ENCODE results near the gene MTR. TPM values are rescaled to one million over a fixed set of nuclear protein-coding genes. Genes with fewer than 3 reads are reported as not detected.

MTR gene
- total RNA-seq, 1 experiment from 2014 or later: 24.6 TPM

DNA sequence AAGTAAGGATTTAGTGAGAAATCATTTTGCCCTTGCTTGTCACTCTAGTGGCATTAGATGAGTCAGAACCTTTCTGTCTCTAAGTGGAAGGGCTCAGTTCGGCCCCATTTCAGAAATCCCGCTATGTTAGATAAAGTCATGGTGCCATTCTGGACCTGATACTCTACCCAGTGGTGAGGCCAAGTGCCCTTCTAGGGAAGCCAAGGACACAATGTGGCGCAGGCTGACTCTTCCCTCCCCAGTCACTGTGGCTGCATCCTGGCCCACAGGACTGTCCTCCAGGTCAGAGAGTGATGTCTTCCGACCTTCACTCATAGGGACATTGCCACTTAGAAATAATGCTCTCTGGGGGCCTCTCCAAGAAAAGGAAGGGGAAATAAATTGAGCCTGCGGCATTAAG is 48.3 kb upstream of the MTR start:
- no peaks in the 10 kb centered on the region for H3K27me3 ChIP-seq (ENCODE audit: insufficient read depth, low read length)
- H3K79me2 ChIP-seq (ENCODE audit: insufficient read depth, low read length): no peaks in the 10 kb centered on the region

More for the DNA sequence above, 48.3 kb upstream of the MTR start:
- H3K9ac ChIP-seq (ENCODE audit: low read length): no peak overlapping the region
- no peak overlapping the region for H3K4me2 ChIP-seq (ENCODE audit: low read length)
- POLR2A ChIA-PET: no interaction called here
- CTCF ChIA-PET: no interaction called here
- RAD21 ChIA-PET (ENCODE audit: low non-redundant PET in 1 of 2, low total read pairs in 2 of 2, uncharacterized antibody in 2 of 2, unreplicated experiment in 2 of 2): no interaction called here
- no peaks in the 10 kb centered on the region for H3K36me3 ChIP-seq (ENCODE audit: control insufficient read depth in 1 of 2, insufficient read depth in 2 of 2, low read length in 2 of 2)
- TF ChIP-seq RAD21 (IDR thresholded peaks at IDR 0.05; ENCODE audit: low read depth): no peak
- no peak for TF ChIP-seq ELF1 (IDR thresholded peaks at IDR 0.05; ENCODE audit: borderline replicate concordance, low read depth)
- TF ChIP-seq POLR2A (IDR thresholded peaks at IDR 0.05; ENCODE audit: borderline replicate concordance, extremely low read depth, insufficient read depth, insufficient read length): no peak
- TF ChIP-seq CBX3 (IDR thresholded peaks at IDR 0.05; ENCODE audit: low read depth): no peak
- TF ChIP-seq, protein P1, sequence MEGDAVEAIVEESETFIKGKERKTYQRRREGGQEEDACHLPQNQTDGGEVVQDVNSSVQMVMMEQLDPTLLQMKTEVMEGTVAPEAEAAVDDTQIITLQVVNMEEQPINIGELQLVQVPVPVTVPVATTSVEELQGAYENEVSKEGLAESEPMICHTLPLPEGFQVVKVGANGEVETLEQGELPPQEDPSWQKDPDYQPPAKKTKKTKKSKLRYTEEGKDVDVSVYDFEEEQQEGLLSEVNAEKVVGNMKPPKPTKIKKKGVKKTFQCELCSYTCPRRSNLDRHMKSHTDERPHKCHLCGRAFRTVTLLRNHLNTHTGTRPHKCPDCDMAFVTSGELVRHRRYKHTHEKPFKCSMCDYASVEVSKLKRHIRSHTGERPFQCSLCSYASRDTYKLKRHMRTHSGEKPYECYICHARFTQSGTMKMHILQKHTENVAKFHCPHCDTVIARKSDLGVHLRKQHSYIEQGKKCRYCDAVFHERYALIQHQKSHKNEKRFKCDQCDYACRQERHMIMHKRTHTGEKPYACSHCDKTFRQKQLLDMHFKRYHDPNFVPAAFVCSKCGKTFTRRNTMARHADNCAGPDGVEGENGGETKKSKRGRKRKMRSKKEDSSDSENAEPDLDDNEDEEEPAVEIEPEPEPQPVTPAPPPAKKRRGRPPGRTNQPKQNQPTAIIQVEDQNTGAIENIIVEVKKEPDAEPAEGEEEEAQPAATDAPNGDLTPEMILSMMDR (IDR thresholded peaks at IDR 0.05 in 2 of 3, conservative IDR thresholded peaks at IDR 0.05 in 1 of 3; ENCODE audit: borderline replicate concordance in 1 of 3, insufficient read depth in 1 of 3, low read depth in 2 of 3, low read length in 2 of 3): no peak
- no peak for TF ChIP-seq JUND (IDR thresholded peaks at IDR 0.05)
- no peak for TF ChIP-seq SIN3A (IDR thresholded peaks at IDR 0.05; ENCODE audit: low read depth)
- no peak for TF ChIP-seq SRF (IDR thresholded peaks at IDR 0.05; ENCODE audit: low read depth)
- TF ChIP-seq, protein P2, sequence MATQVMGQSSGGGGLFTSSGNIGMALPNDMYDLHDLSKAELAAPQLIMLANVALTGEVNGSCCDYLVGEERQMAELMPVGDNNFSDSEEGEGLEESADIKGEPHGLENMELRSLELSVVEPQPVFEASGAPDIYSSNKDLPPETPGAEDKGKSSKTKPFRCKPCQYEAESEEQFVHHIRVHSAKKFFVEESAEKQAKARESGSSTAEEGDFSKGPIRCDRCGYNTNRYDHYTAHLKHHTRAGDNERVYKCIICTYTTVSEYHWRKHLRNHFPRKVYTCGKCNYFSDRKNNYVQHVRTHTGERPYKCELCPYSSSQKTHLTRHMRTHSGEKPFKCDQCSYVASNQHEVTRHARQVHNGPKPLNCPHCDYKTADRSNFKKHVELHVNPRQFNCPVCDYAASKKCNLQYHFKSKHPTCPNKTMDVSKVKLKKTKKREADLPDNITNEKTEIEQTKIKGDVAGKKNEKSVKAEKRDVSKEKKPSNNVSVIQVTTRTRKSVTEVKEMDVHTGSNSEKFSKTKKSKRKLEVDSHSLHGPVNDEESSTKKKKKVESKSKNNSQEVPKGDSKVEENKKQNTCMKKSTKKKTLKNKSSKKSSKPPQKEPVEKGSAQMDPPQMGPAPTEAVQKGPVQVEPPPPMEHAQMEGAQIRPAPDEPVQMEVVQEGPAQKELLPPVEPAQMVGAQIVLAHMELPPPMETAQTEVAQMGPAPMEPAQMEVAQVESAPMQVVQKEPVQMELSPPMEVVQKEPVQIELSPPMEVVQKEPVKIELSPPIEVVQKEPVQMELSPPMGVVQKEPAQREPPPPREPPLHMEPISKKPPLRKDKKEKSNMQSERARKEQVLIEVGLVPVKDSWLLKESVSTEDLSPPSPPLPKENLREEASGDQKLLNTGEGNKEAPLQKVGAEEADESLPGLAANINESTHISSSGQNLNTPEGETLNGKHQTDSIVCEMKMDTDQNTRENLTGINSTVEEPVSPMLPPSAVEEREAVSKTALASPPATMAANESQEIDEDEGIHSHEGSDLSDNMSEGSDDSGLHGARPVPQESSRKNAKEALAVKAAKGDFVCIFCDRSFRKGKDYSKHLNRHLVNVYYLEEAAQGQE (IDR thresholded peaks at IDR 0.05; ENCODE audit: low read depth): no peak
- TF ChIP-seq TCF7L2 (IDR thresholded peaks at IDR 0.05; ENCODE audit: borderline replicate concordance, extremely low read depth, insufficient read depth, insufficient read length): no peak
- no peak for TF ChIP-seq ZFX (IDR thresholded peaks at IDR 0.05)
- no peak for TF ChIP-seq POLR2AphosphoS5 (IDR thresholded peaks at IDR 0.05; ENCODE audit: low read depth, low read length)
- no peaks in the 10 kb centered on the region for H4K20me1 ChIP-seq (ENCODE audit: insufficient read depth)
- no peak for DNase-seq (ENCODE audit: low read depth, low spot score)
- no peaks in the 10 kb centered on the region for H3K9me2 ChIP-seq (ENCODE audit: insufficient read depth)
- intact Hi-C loops (cut with micrococcal nuclease): no loop called here
- H3K27ac ChIP-seq (ENCODE audit: low read depth, low read length): no peak overlapping the region
- no peak overlapping the region for H3K4me3 ChIP-seq (replicated peaks in 1 of 2; ENCODE audit: low read depth in 1 of 2, low read length in 2 of 2)
- H3K9me3 ChIP-seq (ENCODE audit: control insufficient read depth in 1 of 2, insufficient read depth in 1 of 2, low read depth in 1 of 2, low read length in 2 of 2): no peaks in the 10 kb centered on the region
- BruUV-seq (replicated peaks): no TSS peak
- no peak for ATAC-seq
- H2AFZ ChIP-seq (ENCODE audit: low read depth, low read length, poor library complexity, severe bottlenecking): no peak overlapping the region
- no peaks in the 10 kb centered on the region for H3K4me1 ChIP-seq (ENCODE audit: control insufficient read depth in 1 of 2, insufficient read depth in 2 of 2, low read length in 2 of 2)

All from HCT116 (cell line).